Endothelial cell (in vitro differentiated cells): ENCODE measurements around the gene STH. TPM values are rescaled to one million over a fixed set of nuclear protein-coding genes. Genes with fewer than 3 reads are reported as not detected.

ENCODE experiments used
- DNase-seq: peaks from one replicate; pipeline ENCODE4 v3.0.0; 2021; ENCODE audit warnings: low spot score
- H3K27ac Mint-ChIP-seq: one replicate; pipeline ENCODE4 v1.8.0; 2021; ENCODE audit warnings: mixed read lengths, inconsistent platforms; ENCODE audit not compliant: unreplicated experiment
- H3K27me3 Mint-ChIP-seq: one replicate; pipeline ENCODE4 v1.8.0; 2021; ENCODE audit warnings: mild to moderate bottlenecking, moderate library complexity, mixed read lengths, inconsistent platforms; ENCODE audit not compliant: unreplicated experiment
- H3K36me3 Mint-ChIP-seq: one replicate; pipeline ENCODE4 v1.8.0; 2021; ENCODE audit warnings: mild to moderate bottlenecking, low read depth, mixed read lengths, inconsistent platforms; ENCODE audit not compliant: unreplicated experiment
- H3K4me1 Mint-ChIP-seq: one replicate; pipeline ENCODE4 v1.8.0; 2021; ENCODE audit warnings: mild to moderate bottlenecking, mixed read lengths, inconsistent platforms; ENCODE audit not compliant: unreplicated experiment
- H3K4me3 Mint-ChIP-seq: one replicate; pipeline ENCODE4 v1.8.0; 2021; ENCODE audit warnings: mild to moderate bottlenecking, mixed read lengths, inconsistent platforms; ENCODE audit not compliant: unreplicated experiment
- H3K9me3 Mint-ChIP-seq: one replicate; pipeline ENCODE4 v1.8.0; 2021; ENCODE audit warnings: mixed read lengths, inconsistent platforms; ENCODE audit not compliant: unreplicated experiment
- total RNA-seq: library from RNA; stranded (reverse); fragmentation: NEBNext Ultra II Directional; extraction: Animal tissue kit (Norgen Biotek cat#: 25700); gene quantifications from one replicate; pipeline ENCODE4 v1.2.1, GENCODE V29; 2021; ENCODE audit not compliant: unreplicated experiment
- TF ChIP-seq, protein P1 (sequence below): fragments of 200-600 bp; sonication (generic); IDR thresholded peaks from one replicate; pipeline ENCODE4 v1.5.0; 2021; ENCODE audit warnings: antibody characterized with exemption; ENCODE audit not compliant: unreplicated experiment

Gene STH
- total RNA-seq, 1 donor from 2014 or later = not detected

DNA sequence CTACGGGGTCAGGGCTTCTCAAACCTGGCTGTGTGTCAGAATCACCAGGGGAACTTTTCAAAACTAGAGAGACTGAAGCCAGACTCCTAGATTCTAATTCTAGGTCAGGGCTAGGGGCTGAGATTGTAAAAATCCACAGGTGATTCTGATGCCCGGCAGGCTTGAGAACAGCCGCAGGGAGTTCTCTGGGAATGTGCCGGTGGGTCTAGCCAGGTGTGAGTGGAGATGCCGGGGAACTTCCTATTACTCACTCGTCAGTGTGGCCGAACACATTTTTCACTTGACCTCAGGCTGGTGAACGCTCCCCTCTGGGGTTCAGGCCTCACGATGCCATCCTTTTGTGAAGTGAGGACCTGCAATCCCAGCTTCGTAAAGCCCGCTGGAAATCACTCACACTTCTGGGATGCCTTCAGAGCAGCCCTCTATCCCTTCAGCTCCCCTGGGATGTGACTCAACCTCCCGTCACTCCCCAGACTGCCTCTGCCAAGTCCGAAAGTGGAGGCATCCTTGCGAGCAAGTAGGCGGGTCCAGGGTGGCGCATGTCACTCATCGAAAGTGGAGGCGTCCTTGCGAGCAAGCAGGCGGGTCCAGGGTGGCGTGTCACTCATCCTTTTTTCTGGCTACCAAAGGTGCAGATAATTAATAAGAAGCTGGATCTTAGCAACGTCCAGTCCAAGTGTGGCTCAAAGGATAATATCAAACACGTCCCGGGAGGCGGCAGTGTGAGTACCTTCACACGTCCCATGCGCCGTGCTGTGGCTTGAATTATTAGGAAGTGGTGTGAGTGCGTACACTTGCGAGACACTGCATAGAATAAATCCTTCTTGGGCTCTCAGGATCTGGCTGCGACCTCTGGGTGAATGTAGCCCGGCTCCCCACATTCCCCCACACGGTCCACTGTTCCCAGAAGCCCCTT is 10.9 kb downstream of the STH start:
- TF ChIP-seq, protein P1, sequence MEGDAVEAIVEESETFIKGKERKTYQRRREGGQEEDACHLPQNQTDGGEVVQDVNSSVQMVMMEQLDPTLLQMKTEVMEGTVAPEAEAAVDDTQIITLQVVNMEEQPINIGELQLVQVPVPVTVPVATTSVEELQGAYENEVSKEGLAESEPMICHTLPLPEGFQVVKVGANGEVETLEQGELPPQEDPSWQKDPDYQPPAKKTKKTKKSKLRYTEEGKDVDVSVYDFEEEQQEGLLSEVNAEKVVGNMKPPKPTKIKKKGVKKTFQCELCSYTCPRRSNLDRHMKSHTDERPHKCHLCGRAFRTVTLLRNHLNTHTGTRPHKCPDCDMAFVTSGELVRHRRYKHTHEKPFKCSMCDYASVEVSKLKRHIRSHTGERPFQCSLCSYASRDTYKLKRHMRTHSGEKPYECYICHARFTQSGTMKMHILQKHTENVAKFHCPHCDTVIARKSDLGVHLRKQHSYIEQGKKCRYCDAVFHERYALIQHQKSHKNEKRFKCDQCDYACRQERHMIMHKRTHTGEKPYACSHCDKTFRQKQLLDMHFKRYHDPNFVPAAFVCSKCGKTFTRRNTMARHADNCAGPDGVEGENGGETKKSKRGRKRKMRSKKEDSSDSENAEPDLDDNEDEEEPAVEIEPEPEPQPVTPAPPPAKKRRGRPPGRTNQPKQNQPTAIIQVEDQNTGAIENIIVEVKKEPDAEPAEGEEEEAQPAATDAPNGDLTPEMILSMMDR = no peak
- Mint-ChIP-seq H3K36me3 (no peaks in the 10 kb centered on the region), H3K4me3 (no peak overlapping the region), H3K27me3 (peaks cover 1% of the 10 kb centered on the region), H3K27ac (no peak overlapping the region), H3K4me1 (no peaks in the 10 kb centered on the region), H3K9me3 (no peaks in the 10 kb centered on the region)
- DNase-seq = no peak

DNA sequence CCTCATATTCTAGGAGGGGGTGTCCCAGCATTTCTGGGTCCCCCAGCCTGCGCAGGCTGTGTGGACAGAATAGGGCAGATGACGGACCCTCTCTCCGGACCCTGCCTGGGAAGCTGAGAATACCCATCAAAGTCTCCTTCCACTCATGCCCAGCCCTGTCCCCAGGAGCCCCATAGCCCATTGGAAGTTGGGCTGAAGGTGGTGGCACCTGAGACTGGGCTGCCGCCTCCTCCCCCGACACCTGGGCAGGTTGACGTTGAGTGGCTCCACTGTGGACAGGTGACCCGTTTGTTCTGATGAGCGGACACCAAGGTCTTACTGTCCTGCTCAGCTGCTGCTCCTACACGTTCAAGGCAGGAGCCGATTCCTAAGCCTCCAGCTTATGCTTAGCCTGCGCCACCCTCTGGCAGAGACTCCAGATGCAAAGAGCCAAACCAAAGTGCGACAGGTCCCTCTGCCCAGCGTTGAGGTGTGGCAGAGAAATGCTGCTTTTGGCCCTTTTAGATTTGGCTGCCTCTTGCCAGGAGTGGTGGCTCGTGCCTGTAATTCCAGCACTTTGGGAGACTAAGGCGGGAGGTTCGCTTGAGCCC is 11.6 kb downstream of the STH start:
- no peak overlapping the region for H3K4me3 Mint-ChIP-seq
- H3K36me3 Mint-ChIP-seq = no peaks in the 10 kb centered on the region
- no peak for DNase-seq
- TF ChIP-seq, protein P1 = no peak
- peaks cover 1% of the 10 kb centered on the region for H3K27me3 Mint-ChIP-seq
- H3K9me3 Mint-ChIP-seq = no peaks in the 10 kb centered on the region
- no peak overlapping the region for H3K27ac Mint-ChIP-seq
- H3K4me1 Mint-ChIP-seq = no peaks in the 10 kb centered on the region

DNA sequence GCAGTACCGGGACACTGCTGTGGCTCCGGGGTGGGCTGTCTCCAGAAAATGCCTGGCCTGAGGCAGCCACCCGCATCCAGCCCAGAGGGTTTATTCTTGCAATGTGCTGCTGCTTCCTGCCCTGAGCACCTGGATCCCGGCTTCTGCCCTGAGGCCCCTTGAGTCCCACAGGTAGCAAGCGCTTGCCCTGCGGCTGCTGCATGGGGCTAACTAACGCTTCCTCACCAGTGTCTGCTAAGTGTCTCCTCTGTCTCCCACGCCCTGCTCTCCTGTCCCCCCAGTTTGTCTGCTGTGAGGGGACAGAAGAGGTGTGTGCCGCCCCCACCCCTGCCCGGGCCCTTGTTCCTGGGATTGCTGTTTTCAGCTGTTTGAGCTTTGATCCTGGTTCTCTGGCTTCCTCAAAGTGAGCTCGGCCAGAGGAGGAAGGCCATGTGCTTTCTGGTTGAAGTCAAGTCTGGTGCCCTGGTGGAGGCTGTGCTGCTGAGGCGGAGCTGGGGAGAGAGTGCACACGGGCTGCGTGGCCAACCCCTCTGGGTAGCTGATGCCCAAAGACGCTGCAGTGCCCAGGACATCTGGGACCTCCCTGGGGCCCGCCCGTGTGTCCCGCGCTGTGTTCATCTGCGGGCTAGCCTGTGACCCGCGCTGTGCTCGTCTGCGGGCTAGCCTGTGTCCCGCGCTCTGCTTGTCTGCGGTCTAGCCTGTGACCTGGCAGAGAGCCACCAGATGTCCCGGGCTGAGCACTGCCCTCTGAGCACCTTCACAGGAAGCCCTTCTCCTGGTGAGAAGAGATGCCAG is 12.9 kb downstream of the STH start:
- H3K27ac Mint-ChIP-seq = no peak overlapping the region
- no peaks in the 10 kb centered on the region for H3K4me1 Mint-ChIP-seq
- TF ChIP-seq, protein P1 = no peak
- no peaks in the 10 kb centered on the region for H3K36me3 Mint-ChIP-seq
- peaks cover 1% of the 10 kb centered on the region for H3K27me3 Mint-ChIP-seq
- no peaks in the 10 kb centered on the region for H3K9me3 Mint-ChIP-seq
- no peak overlapping the region for H3K4me3 Mint-ChIP-seq
- no peak for DNase-seq

DNA sequence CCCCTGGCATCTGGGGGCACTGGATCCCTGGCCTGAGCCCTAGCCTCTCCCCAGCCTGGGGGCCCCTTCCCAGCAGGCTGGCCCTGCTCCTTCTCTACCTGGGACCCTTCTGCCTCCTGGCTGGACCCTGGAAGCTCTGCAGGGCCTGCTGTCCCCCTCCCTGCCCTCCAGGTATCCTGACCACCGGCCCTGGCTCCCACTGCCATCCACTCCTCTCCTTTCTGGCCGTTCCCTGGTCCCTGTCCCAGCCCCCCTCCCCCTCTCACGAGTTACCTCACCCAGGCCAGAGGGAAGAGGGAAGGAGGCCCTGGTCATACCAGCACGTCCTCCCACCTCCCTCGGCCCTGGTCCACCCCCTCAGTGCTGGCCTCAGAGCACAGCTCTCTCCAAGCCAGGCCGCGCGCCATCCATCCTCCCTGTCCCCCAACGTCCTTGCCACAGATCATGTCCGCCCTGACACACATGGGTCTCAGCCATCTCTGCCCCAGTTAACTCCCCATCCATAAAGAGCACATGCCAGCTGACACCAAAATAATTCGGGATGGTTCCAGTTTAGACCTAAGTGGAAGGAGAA is 13.5 kb downstream of the STH start:
- Mint-ChIP-seq H3K4me1 (no peaks in the 10 kb centered on the region), H3K4me3 (no peak overlapping the region), H3K27me3 (peaks cover 1% of the 10 kb centered on the region), H3K36me3 (no peaks in the 10 kb centered on the region), H3K9me3 (no peaks in the 10 kb centered on the region), H3K27ac (no peak overlapping the region)
- no peak for DNase-seq
- TF ChIP-seq, protein P1 = no peak
